Measurements from ENCODE around the gene EPS8L3.

GRCh38 chr1:109775398-109775797, 11.7 kb upstream of the EPS8L3 start:
- no peak for TF ChIP-seq EZH2 (IDR thresholded peaks at IDR 0.05; ENCODE audit: low read length)
- TF ChIP-seq CTCF (optimal IDR thresholded peaks at IDR 0.05 in 1 of 3, IDR thresholded peaks at IDR 0.05 in 1 of 3, conservative IDR thresholded peaks at IDR 0.05 in 1 of 3; ENCODE audit: extremely low read depth in 1 of 3, insufficient read depth in 2 of 3, low read length in 3 of 3): no peak

Data from keratinocyte (primary cell).